ENCODE results near the gene HS3ST6.

DNA sequence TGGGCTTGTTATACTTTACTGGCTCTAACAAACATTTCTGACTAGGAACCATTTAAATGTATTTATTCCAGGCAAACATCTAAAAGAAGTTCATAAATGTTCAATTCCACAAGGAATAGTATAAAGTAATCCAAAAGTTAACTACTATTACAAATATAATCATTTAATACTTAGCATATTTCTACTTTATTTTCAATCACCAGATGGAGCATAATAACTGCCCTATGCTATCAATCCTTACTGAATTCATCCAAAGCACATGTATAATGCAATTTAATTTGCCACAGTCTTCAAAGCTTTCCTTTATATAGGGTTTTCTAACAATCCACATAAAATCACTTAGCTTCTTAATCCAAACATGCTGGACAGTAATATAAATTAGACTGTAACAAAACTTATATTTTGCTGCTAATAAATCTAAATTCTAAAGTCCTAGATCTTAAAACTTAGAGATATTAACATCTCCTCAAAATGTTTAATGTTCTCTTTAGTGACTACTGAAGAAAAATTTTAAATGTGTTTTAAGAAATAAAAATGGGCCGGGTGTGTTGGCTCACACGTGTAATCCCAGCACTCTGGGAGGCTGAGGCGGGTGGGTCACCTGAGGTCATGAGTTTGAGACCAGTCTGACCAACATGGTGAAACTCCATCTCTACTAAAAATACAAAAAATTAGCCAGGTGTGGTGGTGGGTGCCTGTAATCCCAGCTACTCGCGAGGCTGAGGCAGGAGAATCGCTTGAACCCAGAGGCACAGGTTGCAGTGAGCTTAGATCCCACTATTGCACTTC is 52.1 kb downstream of the HS3ST6 start:
- TF ChIP-seq, protein P1, sequence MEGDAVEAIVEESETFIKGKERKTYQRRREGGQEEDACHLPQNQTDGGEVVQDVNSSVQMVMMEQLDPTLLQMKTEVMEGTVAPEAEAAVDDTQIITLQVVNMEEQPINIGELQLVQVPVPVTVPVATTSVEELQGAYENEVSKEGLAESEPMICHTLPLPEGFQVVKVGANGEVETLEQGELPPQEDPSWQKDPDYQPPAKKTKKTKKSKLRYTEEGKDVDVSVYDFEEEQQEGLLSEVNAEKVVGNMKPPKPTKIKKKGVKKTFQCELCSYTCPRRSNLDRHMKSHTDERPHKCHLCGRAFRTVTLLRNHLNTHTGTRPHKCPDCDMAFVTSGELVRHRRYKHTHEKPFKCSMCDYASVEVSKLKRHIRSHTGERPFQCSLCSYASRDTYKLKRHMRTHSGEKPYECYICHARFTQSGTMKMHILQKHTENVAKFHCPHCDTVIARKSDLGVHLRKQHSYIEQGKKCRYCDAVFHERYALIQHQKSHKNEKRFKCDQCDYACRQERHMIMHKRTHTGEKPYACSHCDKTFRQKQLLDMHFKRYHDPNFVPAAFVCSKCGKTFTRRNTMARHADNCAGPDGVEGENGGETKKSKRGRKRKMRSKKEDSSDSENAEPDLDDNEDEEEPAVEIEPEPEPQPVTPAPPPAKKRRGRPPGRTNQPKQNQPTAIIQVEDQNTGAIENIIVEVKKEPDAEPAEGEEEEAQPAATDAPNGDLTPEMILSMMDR (IDR thresholded peaks at IDR 0.05): no peak
- TF ChIP-seq NFYB (CRISPR knock-in tag; conservative IDR thresholded peaks at IDR 0.05; ENCODE audit: low read depth): no peak
- no peak for TF ChIP-seq ZNF263 (CRISPR knock-in tag; IDR thresholded peaks at IDR 0.05; ENCODE audit: low read depth)
- no peak for TF ChIP-seq ZNF396 (CRISPR knock-in tag; IDR thresholded peaks at IDR 0.05; ENCODE audit: borderline replicate concordance)
- TF ChIP-seq TCF7 (CRISPR knock-in tag; IDR thresholded peaks at IDR 0.05; ENCODE audit: low read depth): no peak
- TF ChIP-seq RELA (CRISPR knock-in tag; IDR thresholded peaks at IDR 0.05; ENCODE audit: borderline replicate concordance): no peak
- TF ChIP-seq, protein P2, sequence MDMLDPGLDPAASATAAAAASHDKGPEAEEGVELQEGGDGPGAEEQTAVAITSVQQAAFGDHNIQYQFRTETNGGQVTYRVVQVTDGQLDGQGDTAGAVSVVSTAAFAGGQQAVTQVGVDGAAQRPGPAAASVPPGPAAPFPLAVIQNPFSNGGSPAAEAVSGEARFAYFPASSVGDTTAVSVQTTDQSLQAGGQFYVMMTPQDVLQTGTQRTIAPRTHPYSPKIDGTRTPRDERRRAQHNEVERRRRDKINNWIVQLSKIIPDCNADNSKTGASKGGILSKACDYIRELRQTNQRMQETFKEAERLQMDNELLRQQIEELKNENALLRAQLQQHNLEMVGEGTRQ (CRISPR knock-in tag; IDR thresholded peaks at IDR 0.05): no peak
- TF ChIP-seq, protein P3, sequence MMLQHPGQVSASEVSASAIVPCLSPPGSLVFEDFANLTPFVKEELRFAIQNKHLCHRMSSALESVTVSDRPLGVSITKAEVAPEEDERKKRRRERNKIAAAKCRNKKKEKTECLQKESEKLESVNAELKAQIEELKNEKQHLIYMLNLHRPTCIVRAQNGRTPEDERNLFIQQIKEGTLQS (CRISPR knock-in tag; conservative IDR thresholded peaks at IDR 0.05): no peak
- TF ChIP-seq, protein P4, sequence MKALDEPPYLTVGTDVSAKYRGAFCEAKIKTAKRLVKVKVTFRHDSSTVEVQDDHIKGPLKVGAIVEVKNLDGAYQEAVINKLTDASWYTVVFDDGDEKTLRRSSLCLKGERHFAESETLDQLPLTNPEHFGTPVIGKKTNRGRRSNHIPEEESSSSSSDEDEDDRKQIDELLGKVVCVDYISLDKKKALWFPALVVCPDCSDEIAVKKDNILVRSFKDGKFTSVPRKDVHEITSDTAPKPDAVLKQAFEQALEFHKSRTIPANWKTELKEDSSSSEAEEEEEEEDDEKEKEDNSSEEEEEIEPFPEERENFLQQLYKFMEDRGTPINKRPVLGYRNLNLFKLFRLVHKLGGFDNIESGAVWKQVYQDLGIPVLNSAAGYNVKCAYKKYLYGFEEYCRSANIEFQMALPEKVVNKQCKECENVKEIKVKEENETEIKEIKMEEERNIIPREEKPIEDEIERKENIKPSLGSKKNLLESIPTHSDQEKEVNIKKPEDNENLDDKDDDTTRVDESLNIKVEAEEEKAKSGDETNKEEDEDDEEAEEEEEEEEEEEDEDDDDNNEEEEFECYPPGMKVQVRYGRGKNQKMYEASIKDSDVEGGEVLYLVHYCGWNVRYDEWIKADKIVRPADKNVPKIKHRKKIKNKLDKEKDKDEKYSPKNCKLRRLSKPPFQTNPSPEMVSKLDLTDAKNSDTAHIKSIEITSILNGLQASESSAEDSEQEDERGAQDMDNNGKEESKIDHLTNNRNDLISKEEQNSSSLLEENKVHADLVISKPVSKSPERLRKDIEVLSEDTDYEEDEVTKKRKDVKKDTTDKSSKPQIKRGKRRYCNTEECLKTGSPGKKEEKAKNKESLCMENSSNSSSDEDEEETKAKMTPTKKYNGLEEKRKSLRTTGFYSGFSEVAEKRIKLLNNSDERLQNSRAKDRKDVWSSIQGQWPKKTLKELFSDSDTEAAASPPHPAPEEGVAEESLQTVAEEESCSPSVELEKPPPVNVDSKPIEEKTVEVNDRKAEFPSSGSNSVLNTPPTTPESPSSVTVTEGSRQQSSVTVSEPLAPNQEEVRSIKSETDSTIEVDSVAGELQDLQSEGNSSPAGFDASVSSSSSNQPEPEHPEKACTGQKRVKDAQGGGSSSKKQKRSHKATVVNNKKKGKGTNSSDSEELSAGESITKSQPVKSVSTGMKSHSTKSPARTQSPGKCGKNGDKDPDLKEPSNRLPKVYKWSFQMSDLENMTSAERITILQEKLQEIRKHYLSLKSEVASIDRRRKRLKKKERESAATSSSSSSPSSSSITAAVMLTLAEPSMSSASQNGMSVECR (CRISPR knock-in tag; IDR thresholded peaks at IDR 0.05; ENCODE audit: borderline replicate concordance): no peak
- TF ChIP-seq, protein P5, sequence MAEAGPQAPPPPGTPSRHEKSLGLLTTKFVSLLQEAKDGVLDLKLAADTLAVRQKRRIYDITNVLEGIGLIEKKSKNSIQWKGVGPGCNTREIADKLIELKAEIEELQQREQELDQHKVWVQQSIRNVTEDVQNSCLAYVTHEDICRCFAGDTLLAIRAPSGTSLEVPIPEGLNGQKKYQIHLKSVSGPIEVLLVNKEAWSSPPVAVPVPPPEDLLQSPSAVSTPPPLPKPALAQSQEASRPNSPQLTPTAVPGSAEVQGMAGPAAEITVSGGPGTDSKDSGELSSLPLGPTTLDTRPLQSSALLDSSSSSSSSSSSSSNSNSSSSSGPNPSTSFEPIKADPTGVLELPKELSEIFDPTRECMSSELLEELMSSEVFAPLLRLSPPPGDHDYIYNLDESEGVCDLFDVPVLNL (CRISPR knock-in tag; IDR thresholded peaks at IDR 0.05; ENCODE audit: borderline replicate concordance, low read depth): no peak
- TF ChIP-seq, protein P6, sequence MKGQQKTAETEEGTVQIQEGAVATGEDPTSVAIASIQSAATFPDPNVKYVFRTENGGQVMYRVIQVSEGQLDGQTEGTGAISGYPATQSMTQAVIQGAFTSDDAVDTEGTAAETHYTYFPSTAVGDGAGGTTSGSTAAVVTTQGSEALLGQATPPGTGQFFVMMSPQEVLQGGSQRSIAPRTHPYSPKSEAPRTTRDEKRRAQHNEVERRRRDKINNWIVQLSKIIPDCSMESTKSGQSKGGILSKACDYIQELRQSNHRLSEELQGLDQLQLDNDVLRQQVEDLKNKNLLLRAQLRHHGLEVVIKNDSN (CRISPR knock-in tag; IDR thresholded peaks at IDR 0.05): no peak

All from WTC11 (cell line).